ENCODE data around the gene CSDE1.

Gene CSDE1

GRCh38 chr1:114701931-114702330, 55.9 kb downstream of the CSDE1 start:
- no peak for DNase-seq (ENCODE audit: low read depth)

- DNase-seq (ENCODE audit: low read depth) = no peak
These were observed 57.7 kb downstream of the CSDE1 start for GRCh38 chr1:114700036-114700600.

DNA sequence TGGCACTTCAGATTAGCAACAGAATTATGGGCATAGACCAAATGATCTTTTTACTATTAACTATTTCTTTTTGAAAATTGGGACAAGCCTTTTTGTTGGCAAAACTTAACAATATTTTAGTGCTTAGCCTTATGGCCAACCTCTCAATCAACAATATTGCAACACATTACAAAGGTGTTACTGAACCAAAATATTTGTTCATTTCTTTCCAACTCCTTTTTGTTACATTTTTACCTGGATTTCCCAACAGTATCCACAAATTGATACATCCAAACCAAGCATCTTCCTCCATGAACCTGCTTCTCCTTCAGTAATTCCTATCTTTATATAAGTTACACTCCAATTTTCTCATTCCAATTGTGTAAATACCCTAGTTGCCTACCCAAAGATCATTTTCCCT, 61.0 kb downstream of the CSDE1 start:
- DNase-seq (ENCODE audit: low read depth) = no peak

- no peak for DNase-seq (ENCODE audit: low read depth)
These were observed 62.2 kb downstream of the CSDE1 start, which contains the start of gene AMPD1 for GRCh38 chr1:114695430-114696058. Gene AMPD1, minus strand, starts transcription at chr1:114695546. Its CDS starts 75 bp downstream, at chr1:114695471.

DNA sequence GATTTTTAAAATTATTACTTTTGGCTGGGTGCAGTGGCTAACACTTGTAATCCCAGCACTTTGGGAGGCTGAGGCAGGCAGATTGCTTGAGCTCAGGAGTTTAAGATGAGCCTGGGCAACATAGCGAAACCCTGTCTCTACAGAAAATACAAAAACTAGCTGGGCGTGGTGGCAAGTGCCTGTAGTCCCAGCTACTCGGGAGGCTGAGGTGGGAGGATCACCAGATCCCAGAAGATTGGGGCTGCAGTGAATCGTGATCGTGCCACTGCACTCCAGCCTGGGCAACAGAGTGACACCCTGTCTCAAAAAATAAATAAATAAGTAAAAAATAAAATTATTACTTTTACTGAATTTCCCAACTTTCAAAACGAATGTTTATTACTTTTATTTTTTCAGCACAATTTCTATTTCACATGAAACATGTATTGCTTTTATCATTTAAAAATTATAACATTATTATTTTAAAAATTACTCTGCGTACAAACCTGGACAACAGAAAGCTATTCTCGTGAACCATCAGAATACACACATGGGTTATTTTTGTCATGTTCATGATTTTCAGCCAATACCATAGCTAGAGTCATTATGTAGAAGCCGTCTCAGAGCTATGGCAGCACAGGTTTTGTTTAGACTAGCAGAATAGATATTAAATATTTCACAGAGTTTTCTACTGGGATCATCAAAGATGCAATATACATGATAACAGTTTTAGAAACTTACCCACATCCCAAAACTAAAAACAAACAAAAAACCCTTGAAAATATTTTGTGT, 63.1 kb downstream of the CSDE1 start:
- DNase-seq (ENCODE audit: low read depth) = no peak

GRCh38 chr1:114692947-114693346, 64.8 kb downstream of the CSDE1 start:
- DNase-seq (ENCODE audit: low read depth) = no peak

DNA sequence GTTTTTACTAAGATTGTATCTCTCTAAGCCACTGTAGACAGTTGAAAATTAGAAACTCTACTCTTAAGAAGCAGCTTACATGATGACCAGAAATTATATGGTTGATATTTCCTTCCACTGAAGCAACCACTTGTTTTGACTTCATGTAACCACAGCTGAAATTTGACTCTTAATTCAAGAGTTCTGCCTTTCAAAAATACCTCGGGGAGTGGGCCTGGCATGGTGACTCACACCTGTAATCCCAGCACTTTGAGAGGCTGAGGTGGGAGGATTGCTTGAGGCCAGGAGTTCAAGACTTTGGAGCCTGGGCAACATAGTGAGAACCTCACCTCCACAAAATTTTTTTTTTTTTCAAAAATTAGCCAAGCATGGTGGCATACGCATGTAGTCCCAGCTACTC, 66.7 kb downstream of the CSDE1 start:
- no peak for DNase-seq (ENCODE audit: low read depth)

GRCh38 chr1:114690148-114690547, 67.6 kb downstream of the CSDE1 start:
- no peak for DNase-seq (ENCODE audit: low read depth)

DNA sequence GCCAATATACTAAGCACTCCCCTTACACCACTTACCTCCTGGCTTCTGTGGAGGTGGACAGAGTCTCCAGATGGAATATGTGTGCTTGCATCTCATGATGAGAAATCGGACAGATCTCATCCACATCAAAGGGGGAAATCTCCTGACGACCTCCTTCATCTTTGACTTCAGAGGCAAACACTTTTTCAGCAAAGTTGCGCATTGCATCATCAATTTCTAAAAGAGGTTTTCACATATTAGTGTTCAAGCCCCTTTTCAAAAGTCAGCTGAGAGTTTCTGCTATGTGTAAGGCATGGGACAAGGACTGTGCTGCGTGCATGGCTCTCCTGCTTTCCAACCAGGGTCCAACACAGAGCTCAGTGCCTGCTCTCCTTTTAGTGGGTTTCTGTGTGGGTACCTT, 69.3 kb downstream of the CSDE1 start:
- no peak for DNase-seq (ENCODE audit: low read depth)

DNA sequence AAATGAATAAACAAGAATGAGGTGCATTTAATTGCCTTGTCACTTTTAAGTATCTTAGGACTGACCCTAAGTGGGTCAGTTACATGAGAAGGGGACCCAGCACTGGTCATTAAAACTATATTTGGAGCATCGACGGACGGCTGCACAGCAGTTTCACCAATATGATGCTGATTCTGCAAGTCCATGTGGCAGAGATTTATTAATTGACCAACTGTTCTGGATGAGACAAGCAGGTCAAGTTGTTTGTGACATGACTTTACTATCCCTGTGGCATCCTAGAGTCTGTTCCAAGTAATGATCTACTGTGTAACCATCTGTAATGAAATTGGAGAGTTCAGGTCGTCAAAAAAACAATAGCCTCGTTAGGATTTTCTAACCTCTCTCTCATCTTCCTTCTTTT, 71.9 kb downstream of the CSDE1 start:
- no peak for DNase-seq (ENCODE audit: low read depth)

- no peak for DNase-seq (ENCODE audit: low read depth)
These were observed 80.1 kb downstream of the CSDE1 start for GRCh38 chr1:114677691-114678090.

DNA sequence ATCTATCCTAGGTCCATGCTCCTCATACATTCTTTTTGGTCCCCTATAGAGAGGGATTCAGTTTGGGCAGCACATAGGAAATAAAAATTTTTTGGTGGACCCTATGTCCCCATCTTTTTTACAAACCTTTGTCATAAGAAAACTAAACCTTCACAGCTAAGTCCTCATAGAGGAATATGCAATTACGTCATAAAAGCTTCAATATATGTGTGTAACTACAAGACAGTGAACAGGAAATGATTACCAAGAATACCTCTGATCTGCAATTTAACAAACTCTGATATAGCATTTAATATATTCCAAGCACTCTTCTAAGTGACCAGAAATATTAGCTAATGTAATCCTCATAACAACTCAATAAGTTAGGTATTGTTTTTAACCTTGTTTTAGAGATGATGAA, 81.7 kb downstream of the CSDE1 start:
- DNase-seq (ENCODE audit: low read depth) = no peak

DNA sequence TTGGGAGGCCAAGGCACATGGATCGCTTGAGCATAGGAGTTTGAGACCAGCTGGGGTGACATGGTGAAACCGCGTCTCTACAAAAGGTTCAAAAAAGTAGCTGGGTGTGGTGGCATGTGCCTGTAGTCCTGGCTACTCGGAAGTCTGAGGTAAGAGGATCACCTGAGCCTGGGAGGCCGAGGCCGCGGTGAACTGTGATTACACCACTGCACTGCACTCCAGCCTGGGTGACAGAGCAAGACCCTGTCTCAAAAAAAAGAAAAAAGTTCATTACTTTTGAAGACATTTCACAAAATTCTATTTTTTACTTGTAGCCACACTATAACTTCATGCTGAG, 85.9 kb downstream of the CSDE1 start:
- DNase-seq (ENCODE audit: low read depth) = no peak

GRCh38 chr1:114671011-114671938, 86.5 kb downstream of the CSDE1 start:
- no peak for DNase-seq (ENCODE audit: low read depth)

DNA sequence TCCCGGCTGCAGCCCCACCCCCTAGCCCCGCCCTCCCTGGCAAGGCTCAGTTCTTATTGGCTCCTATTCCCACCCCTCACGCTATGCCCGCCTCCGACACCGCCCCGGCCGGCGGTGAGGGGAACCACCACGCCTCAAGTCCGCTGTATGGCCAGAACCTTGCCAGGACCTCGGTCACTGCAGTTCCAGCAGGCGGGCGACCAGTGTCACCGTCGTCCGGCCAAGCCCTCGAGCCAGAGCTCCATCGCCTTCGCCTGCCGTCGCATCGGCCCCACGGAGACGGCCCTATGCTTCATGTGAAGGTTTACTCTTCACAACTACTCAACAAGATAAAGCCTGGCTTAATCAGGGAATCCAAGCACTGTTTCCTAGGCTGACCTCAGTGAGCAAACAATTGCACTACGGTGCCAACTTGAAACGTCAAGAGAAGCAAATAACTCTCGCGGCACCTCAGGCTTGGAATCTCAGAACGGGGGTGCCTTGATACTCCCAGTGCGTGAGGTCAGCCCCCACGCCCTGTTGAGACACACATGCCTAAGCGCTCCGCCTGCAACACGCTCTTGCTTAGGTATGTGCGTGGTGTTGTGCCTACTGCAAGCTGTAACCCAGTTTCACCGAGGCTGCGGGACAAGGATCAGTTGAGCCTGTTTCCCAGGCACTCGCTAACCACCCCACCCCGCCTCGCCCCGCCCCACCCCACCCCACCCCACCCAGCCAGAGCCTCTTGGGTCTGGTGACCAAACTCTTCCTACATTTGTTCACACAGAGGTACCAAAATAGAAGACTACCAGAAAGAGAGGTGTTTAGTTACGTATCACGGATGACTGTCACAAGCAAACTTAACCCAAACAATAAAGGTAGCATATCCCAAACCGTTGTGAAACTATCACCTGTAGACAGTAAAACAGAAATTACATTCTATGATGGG, 87.4 kb downstream of the CSDE1 start:
- peak; percentile 79 for DNase-seq (ENCODE audit: low read depth)

DNA sequence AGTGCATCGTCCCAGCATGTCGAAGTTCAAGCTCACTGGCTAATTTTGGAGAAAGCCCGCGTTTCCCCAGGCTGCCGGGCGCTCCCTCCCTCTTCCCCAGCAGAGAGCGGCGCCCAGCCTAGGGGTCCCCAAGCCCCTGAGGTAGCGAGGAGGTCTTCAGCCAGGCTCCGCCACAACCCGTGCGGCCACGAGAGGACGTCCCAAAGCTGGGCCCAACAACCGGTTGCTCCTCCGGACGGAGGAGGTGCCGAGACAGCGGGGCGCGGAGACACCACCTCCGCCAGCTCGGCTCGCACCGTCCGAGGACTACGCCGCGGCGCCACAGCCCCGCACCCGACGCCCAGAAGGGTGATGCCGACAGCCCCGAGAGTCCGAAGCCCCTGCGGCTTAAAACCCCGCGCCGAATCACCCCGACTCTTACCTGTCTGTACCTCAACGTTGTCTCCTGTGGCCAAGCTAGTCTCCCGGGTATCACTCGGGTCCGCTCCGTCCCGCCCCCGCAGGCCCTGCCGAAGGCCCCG, 88.2 kb downstream of the CSDE1 start, which contains the start of gene DENND2C:
DENND2C (minus strand) TSS at position 488 of the 521 bp plus-strand sequence. CDS start 44,065 bp downstream, outside the sequence.
- DNase-seq (ENCODE audit: low read depth) = peak; percentile 5

DNA sequence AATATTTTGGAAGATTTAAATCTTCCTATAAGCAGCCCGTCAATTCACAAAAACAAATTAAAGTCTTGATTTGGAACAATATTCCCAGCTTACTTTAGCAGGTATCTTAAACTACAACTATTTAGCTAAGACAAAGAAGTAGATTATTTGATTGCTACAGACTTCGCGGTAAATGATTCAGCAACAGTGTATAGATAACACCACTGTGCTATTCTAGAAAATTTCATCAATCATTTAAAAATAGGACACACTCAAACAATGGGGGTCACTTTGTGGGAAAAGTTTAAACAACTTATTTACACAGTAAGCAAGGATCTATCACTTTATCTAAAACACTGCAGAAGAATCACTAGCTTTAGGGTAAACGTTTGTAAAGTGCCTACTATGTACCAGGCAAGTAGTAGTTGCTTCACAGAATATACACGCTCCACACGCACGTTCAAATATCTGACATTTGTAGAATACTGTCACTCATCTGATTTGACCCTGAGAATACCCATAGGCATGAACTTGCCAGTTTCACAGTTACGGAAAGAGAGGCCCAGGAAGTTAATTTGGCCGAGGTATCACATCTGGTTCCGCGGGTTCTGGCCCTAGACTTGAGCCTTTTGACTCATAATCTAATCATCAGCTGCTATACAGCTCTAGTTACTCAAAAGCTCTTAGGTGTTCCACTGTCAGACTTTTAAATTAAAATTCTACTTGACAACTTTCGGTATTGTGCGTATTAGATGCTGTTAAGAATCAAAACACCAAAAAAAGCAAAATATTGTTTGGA, 88.8 kb downstream of the CSDE1 start:
- DNase-seq (ENCODE audit: low read depth) = peak; percentile 2

DNA sequence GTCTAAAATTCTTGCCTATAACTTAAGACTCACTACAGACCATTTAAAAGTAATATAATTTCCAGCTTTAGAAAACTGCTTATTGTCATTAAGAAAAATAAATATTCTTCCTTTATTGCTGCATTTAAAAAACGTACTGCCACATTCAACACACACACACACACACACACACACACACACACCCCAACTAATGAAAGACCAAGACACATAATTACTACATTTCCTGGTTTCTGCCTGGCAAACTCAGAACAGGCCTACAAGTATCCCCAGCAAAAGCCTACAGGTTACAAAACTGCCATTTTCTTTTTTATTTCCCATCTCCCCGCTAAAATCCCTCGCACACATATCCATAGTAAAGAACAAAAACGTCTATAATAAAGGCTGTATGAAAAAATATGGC, 89.4 kb downstream of the CSDE1 start:
- DNase-seq (ENCODE audit: low read depth) = no peak

DNA sequence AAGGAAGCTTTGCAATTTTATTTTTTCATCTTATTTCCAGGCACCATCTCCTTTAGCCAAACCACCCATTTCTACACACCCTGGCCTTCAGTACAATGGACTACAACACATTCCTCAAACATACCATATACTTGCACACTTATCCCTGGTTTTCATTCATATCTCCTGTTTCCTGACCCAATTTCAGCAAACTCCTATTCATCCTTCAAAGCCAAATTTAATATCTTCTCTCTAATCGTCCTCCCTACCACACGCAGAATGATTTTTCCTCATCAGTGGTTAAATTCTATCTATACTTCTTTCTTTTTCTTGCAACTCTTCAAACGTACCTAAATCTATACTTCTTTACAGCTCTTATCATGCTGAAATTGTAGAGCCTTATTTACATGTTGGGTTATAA, 90.8 kb downstream of the CSDE1 start:
- no peak for DNase-seq (ENCODE audit: low read depth)
